H1 (cell line): ENCODE results near the gene SOX6. TPM values are rescaled to one million over a fixed set of nuclear protein-coding genes. Genes with fewer than 3 reads are reported as not detected.

Source experiments
- CTCF ChIA-PET: fragments of 300-600 bp; sonication (Branson Sonifier 250); formaldehyde crosslinking; loops from one replicate; lab custom pipeline; 2021; ENCODE audit not compliant: partially characterized antibody; lab: Charles Lee
- POLR2A ChIA-PET: fragments of 300-600 bp; sonication (Branson Sonifier 250); formaldehyde crosslinking; loops from one replicate; lab custom pipeline; 2021; ENCODE audit warnings: inconsistent platforms; ENCODE audit not compliant: partially characterized antibody; lab: Charles Lee
- DNase-seq, 2 experiments: peaks; one replicate each; pipeline versions ENCODE4 v3.0.0 to v3.0.0-alpha.2; 2010 to 2022; ENCODE audit warnings: low spot score in 2 of 2, low read depth in 1 of 2, mixed read lengths in 1 of 2
- FAIRE-seq: peaks from 2 replicates; lab custom pipeline; 2011; peaks lifted over from hg19 to GRCh38; lab: Jason Lieb, UNC
- H2AFZ ChIP-seq: 2 replicates; pipeline ENCODE4 v1.8.1; 2012; ENCODE audit warnings: low read length, inconsistent platforms
- H2AK5ac ChIP-seq: 2 replicates; pipeline ENCODE4 v1.6.1; 2013; ENCODE audit warnings: low read depth, low read length
- H2BK120ac ChIP-seq: replicated peaks from 2 replicates; pipeline ENCODE3; 2013; ENCODE audit warnings: low read depth, low read length, inconsistent platforms
- H2BK12ac ChIP-seq: 2 replicates; pipeline ENCODE4 v1.6.1; 2013; ENCODE audit warnings: low read depth, low read length
- H2BK15ac ChIP-seq: 2 replicates; pipeline ENCODE4 v1.6.1; 2013; ENCODE audit warnings: low read length
- H2BK20ac ChIP-seq: 2 replicates; pipeline ENCODE4 v1.6.1; 2013; ENCODE audit warnings: low read length
- H2BK5ac ChIP-seq: 2 replicates; pipeline ENCODE4 v1.6.1; 2013; ENCODE audit warnings: low read depth, low read length
- H3K14ac ChIP-seq: 2 replicates; pipeline ENCODE4 v1.6.1; 2013; ENCODE audit warnings: inconsistent platforms; ENCODE audit not compliant: insufficient read length
- H3K18ac ChIP-seq: 2 replicates; pipeline ENCODE4 v1.6.1; 2013; ENCODE audit warnings: low read length; ENCODE audit errors: extremely low read depth
- H3K23ac ChIP-seq: 2 replicates; pipeline ENCODE4 v1.6.1; 2013; ENCODE audit warnings: inconsistent platforms; ENCODE audit not compliant: insufficient read length
- H3K23me2 ChIP-seq: 2 replicates; pipeline ENCODE4 v1.6.1; 2013; ENCODE audit warnings: low read depth, low read length
- H3K27ac ChIP-seq: 2 replicates; pipeline ENCODE4 v1.6.1; 2011; ENCODE audit warnings: low read depth, low read length, inconsistent platforms
- H3K27me3 ChIP-seq, 4 experiments: replicated peaks in 1 of 4; 1 replicate in 1 of 4; 2 replicates in 3 of 4; pipeline versions ENCODE4 v1.6.1 to v1.8.1; 2011 to 2013; ENCODE audit warnings: low read length in 3 of 4, mild to moderate bottlenecking in 3 of 4, inconsistent platforms in 2 of 4, mixed read lengths in 2 of 4, moderate library complexity in 1 of 4; ENCODE audit not compliant: control insufficient read depth in 3 of 4, insufficient read depth in 3 of 4; ENCODE audit errors: extremely low read depth in 1 of 4
- H3K36me3 ChIP-seq, 4 experiments: 2 replicates each; pipeline versions ENCODE4 v1.6.1 to v1.8.1; 2011 to 2013; ENCODE audit warnings: mild to moderate bottlenecking in 4 of 4, low read length in 3 of 4, moderate library complexity in 2 of 4, control low read depth in 1 of 4, inconsistent platforms in 1 of 4; ENCODE audit not compliant: insufficient read depth in 4 of 4, control insufficient read depth in 2 of 4
- H3K4ac ChIP-seq: replicated peaks from 2 replicates; pipeline ENCODE3; 2013; ENCODE audit warnings: low read length, low read depth, mixed read lengths, inconsistent platforms; ENCODE audit not compliant: insufficient read length
- H3K4me1 ChIP-seq, 4 experiments: replicated peaks in 1 of 4; 1 replicate in 1 of 4; 2 replicates in 3 of 4; pipeline versions ENCODE4 v1.6.1 to v1.8.1; 2011 to 2013; ENCODE audit warnings: low read length in 3 of 4, inconsistent platforms in 2 of 4, mixed read lengths in 1 of 4; ENCODE audit not compliant: insufficient read depth in 4 of 4, control insufficient read depth in 3 of 4
- H3K4me2 ChIP-seq, 2 experiments: 2 replicates each; pipeline versions ENCODE4 v1.6.1 to v1.8.1; 2011 to 2013; ENCODE audit warnings: low read depth in 2 of 2, low read length in 2 of 2, control low read depth in 1 of 2, inconsistent platforms in 1 of 2, mild to moderate bottlenecking in 1 of 2; ENCODE audit not compliant: insufficient read depth in 1 of 2
- H3K4me3 ChIP-seq, 4 experiments: fragments of 200-600, 300-600 bp in 1 of 4; sonication (generic), shearing (Covaris generic), sonication (Bioruptor Twin) in 1 of 4; 2 replicates each; pipeline versions ENCODE4 v1.5.1 to v1.8.1; 2011 to 2016; ENCODE audit warnings: low read length in 4 of 4, low read depth in 3 of 4, control low read depth in 2 of 4, inconsistent platforms in 2 of 4, mild to moderate bottlenecking in 2 of 4, mixed read lengths in 1 of 4, moderate library complexity in 1 of 4; ENCODE audit not compliant: insufficient read depth in 2 of 4; ENCODE audit errors: extremely low read depth in 1 of 4
- H3K56ac ChIP-seq: replicated peaks from 2 replicates; pipeline ENCODE3; 2013; ENCODE audit warnings: low read depth, mild to moderate bottlenecking, mixed read lengths, low read length, inconsistent platforms; ENCODE audit not compliant: insufficient read length
- H3K79me1 ChIP-seq: 2 replicates; pipeline ENCODE4 v1.6.1; 2013; ENCODE audit warnings: low read depth, low read length, control low read depth
- H3K79me2 ChIP-seq, 2 experiments: 2 replicates each; pipeline versions ENCODE4 v1.6.1 to v1.8.1; 2012 to 2013; ENCODE audit warnings: low read length in 2 of 2, mild to moderate bottlenecking in 2 of 2, inconsistent platforms in 1 of 2; ENCODE audit not compliant: insufficient read depth in 2 of 2, control insufficient read depth in 1 of 2
- H3K9ac ChIP-seq, 4 experiments: replicated peaks in 1 of 4; 1 replicate in 1 of 4; 2 replicates in 3 of 4; pipeline versions ENCODE4 v1.6.1 to v1.8.1; 2011 to 2013; ENCODE audit warnings: low read depth in 3 of 4, low read length in 3 of 4, control low read depth in 2 of 4, mild to moderate bottlenecking in 2 of 4, moderate library complexity in 2 of 4, inconsistent platforms in 1 of 4; ENCODE audit errors: extremely low read depth in 1 of 4
- H3K9me3 ChIP-seq, 2 experiments: 2 replicates each; pipeline versions ENCODE4 v1.6.1 to v1.8.1; 2012 to 2013; ENCODE audit warnings: mild to moderate bottlenecking in 2 of 2, moderate library complexity in 2 of 2, control low read depth in 1 of 2, inconsistent platforms in 1 of 2, low read depth in 1 of 2, low read length in 1 of 2, mixed read lengths in 1 of 2; ENCODE audit not compliant: insufficient read depth in 2 of 2
- H4K20me1 ChIP-seq, 2 experiments: replicated peaks in 1 of 2; 2 replicates each; pipeline versions ENCODE3 to v1.8.1; 2011 to 2013; ENCODE audit warnings: inconsistent platforms in 2 of 2, low read length in 2 of 2, mild to moderate bottlenecking in 1 of 2; ENCODE audit not compliant: insufficient read depth in 2 of 2, control insufficient read depth in 1 of 2
- H4K5ac ChIP-seq: 2 replicates; pipeline ENCODE4 v1.6.1; 2013; ENCODE audit warnings: low read length, low read depth, mixed read lengths, inconsistent platforms; ENCODE audit not compliant: insufficient read length
- H4K8ac ChIP-seq: 2 replicates; pipeline ENCODE4 v1.8.0; 2013; ENCODE audit warnings: mild to moderate bottlenecking, moderate library complexity, low read length, inconsistent platforms; ENCODE audit not compliant: insufficient read depth; ENCODE audit errors: extremely low read depth
- H4K91ac ChIP-seq: replicated peaks from 2 replicates; pipeline ENCODE3; 2013; ENCODE audit warnings: low read length, mixed read lengths, inconsistent platforms; ENCODE audit not compliant: insufficient read length
- BRCA1 ChIP-seq: IDR thresholded peaks from 2 replicates; pipeline ENCODE4 v1.6.1; 2012; ENCODE audit warnings: low read depth, low read length, improper control_type of control experiment
- KDM5A ChIP-seq: fragments of 200-600 bp; IDR thresholded peaks from 2 replicates; pipeline ENCODE4 v1.7.1; 2012; ENCODE audit warnings: mild to moderate bottlenecking, low read length, inconsistent platforms, mixed read lengths
- NANOG ChIP-seq: IDR thresholded peaks from 2 replicates; pipeline ENCODE4 v1.6.1; 2011; ENCODE audit warnings: low read length, low read depth, mild to moderate bottlenecking, inconsistent platforms; ENCODE audit not compliant: insufficient read depth, poor library complexity, severe bottlenecking
- NRF1 ChIP-seq: IDR thresholded peaks from 2 replicates; pipeline ENCODE4 v1.6.1; 2011; ENCODE audit warnings: mild to moderate bottlenecking, low read depth, low read length, improper control_type of control experiment
- RFX5 ChIP-seq: IDR thresholded peaks from 2 replicates; pipeline ENCODE4 v1.6.1; 2011; ENCODE audit warnings: low read depth, low read length, improper control_type of control experiment, borderline replicate concordance
- RNF2 ChIP-seq: fragments of 200-900, 300-1000 bp; sonication (generic); IDR thresholded peaks from 2 replicates; pipeline ENCODE4 v1.7.1; 2016; ENCODE audit warnings: borderline replicate concordance, low read depth, mild to moderate bottlenecking, antibody characterized with exemption, low read length; ENCODE audit not compliant: poor library complexity, severe bottlenecking; ENCODE audit errors: missing control alignments
- SAP30 ChIP-seq: fragments of 300-600 bp; sonication (generic); IDR thresholded peaks from 2 replicates; pipeline ENCODE4 v1.7.1; 2012; ENCODE audit warnings: low read length, moderate library complexity, mild to moderate bottlenecking, inconsistent platforms; ENCODE audit not compliant: insufficient read depth, insufficient replicate concordance
- SIRT6 ChIP-seq: IDR thresholded peaks from one replicate; pipeline ENCODE4 v1.7.1; 2012; ENCODE audit warnings: low read length, inconsistent platforms
- SP2 ChIP-seq: IDR thresholded peaks from 2 replicates; pipeline ENCODE4 v1.6.1; 2012; ENCODE audit warnings: mild to moderate bottlenecking, low read length, inconsistent platforms
- TCF12 ChIP-seq: IDR thresholded peaks from 2 replicates; pipeline ENCODE4 v1.6.1; 2011; ENCODE audit warnings: low read depth, mild to moderate bottlenecking, low read length
- WGBS, 2 experiments: shearing (Covaris generic) in 1 of 2; methylation state at CpG; one replicate each; pipeline versions ENCODE4 v1.1.6 to v1.1.7; 2013 to 2015; ENCODE audit warnings: low lambda C conversion rate in 2 of 2, mixed read lengths in 2 of 2, inconsistent platforms in 1 of 2, low coverage in 1 of 2, missing lambda C conversion rate in 1 of 2; ENCODE audit not compliant: insufficient replicate concordance in 2 of 2, insufficient coverage in 1 of 2, insufficient read length in 1 of 2; ENCODE audit errors: extremely low coverage in 1 of 2, missing lambda C conversion rate in 1 of 2; 5-methylcytosine and 5-hydroxymethylcytosine counted together
- polyA plus RNA-seq, 7 experiments: library from polyadenylated mRNA; depleted of rRNA in 3 of 7; stranded (reverse) in 5 of 7; unstranded in 2 of 7; fragments of >200 nt in 5 of 7; fragments of 200-250 nt in 2 of 7; gene quantifications; 1 replicate in 5 of 7; 2 replicates in 1 of 7; 4 replicates in 1 of 7; pipeline versions ENCODE4 v1.2.1 to v1.2.3, GENCODE V29; 2011 to 2013; ENCODE audit warnings: missing spikeins in 2 of 7, mixed read lengths in 2 of 7
- total RNA-seq: library from RNA; stranded (reverse); fragmentation: NEBNext Ultra II Directional; extraction: Animal tissue kit (Norgen Biotek cat#: 25700); gene quantifications from 2 replicates; pipeline ENCODE4 v1.2.1, GENCODE V29; 2021
- TF ChIP-seq, protein P1 (sequence below), 3 experiments: IDR thresholded peaks; 1 replicate in 2 of 3; 2 replicates in 1 of 3; pipeline versions ENCODE4 v1.5.1 to v1.6.1; 2011; ENCODE audit warnings: low read length in 3 of 3, mild to moderate bottlenecking in 3 of 3, inconsistent platforms in 2 of 3, low read depth in 1 of 3, moderate library complexity in 1 of 3; ENCODE audit not compliant: insufficient read depth in 1 of 3; ENCODE audit errors: control extremely low read depth in 1 of 3

Gene SOX6
- total and polyA plus RNA-seq, 2 of the 8 experiments (the other 6 are each of a cell fraction or from before 2014, with no cell fraction given), result 0.09 TPM; not detected in 1

DNA sequence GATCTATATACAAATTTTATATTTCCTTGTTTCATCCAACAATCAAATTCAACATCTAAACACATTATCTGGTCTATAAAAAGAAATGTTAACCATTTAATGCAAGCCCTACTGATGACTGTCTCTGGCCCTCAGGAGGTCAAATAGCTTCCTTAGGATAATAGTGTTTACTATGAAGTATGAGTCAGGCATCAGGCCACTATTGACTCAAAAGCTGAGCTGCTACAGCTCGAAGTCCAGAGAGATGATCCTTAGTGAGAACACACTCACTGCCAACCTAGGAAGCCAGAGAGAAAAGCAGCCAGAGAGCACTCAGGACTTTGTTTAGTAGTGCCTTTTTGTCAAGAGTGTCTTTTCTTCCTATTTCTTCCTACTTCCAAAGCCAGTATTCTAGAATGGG lies 171.8 kb downstream of the SOX6 start:
- TF ChIP-seq SP2 (no peak), NANOG (no peak), RNF2 (no peak), RFX5 (no peak), TCF12 (no peak), SAP30 (no peak), SIRT6 (no peak), KDM5A (no peak), BRCA1 (no peak), NRF1 (no peak)
- TF ChIP-seq, protein P1, sequence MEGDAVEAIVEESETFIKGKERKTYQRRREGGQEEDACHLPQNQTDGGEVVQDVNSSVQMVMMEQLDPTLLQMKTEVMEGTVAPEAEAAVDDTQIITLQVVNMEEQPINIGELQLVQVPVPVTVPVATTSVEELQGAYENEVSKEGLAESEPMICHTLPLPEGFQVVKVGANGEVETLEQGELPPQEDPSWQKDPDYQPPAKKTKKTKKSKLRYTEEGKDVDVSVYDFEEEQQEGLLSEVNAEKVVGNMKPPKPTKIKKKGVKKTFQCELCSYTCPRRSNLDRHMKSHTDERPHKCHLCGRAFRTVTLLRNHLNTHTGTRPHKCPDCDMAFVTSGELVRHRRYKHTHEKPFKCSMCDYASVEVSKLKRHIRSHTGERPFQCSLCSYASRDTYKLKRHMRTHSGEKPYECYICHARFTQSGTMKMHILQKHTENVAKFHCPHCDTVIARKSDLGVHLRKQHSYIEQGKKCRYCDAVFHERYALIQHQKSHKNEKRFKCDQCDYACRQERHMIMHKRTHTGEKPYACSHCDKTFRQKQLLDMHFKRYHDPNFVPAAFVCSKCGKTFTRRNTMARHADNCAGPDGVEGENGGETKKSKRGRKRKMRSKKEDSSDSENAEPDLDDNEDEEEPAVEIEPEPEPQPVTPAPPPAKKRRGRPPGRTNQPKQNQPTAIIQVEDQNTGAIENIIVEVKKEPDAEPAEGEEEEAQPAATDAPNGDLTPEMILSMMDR (IDR thresholded peaks at IDR 0.05; ENCODE audit: control extremely low read depth in 1 of 3, insufficient read depth in 1 of 3, low read depth in 1 of 3, low read length in 3 of 3), result no peak
- TF ChIP-seq, all 59 proteins: peak for 0
- no peak overlapping the region for H3K27ac ChIP-seq
- CTCF ChIA-PET, result interaction anchor here (1.0 kb wide), 1 partner anchor 34 kb away, joined by 3 read pairs; no protein-coding TSS in a partner anchor

More for the DNA sequence above, 171.8 kb downstream of the SOX6 start:
- no peaks in the 10 kb centered on the region for H3K36me3 ChIP-seq
- FAIRE-seq (no peak), DNase-seq (no peak)
- H3K9ac ChIP-seq, result no peak overlapping the region
- H3K4me1 ChIP-seq, result peaks cover 0 to 3% (median 1%) of the 10 kb centered on the region in 4 experiments; a peak in 3 of 7 replicates
- H2AK5ac ChIP-seq, result no peak overlapping the region
- H3K18ac ChIP-seq, result no peak overlapping the region
- no peak overlapping the region for H3K4me2 ChIP-seq
- no peak overlapping the region for H3K23ac ChIP-seq
- H3K4ac ChIP-seq, result no peak overlapping the region
- no peaks in the 10 kb centered on the region for H3K9me3 ChIP-seq
- no peaks in the 10 kb centered on the region for H3K79me2 ChIP-seq
- no peak overlapping the region for H2BK5ac ChIP-seq
- H2BK12ac ChIP-seq, result no peak overlapping the region
- H2AFZ ChIP-seq, result no peak overlapping the region
- H4K91ac ChIP-seq, result no peak overlapping the region
- no peak overlapping the region for H3K4me3 ChIP-seq
- 59% methylated on average over 1 of the region's 1 CpG; no CpG with 5 or more reads in 1 of the 2 experiments for WGBS, 2 experiments
- no peak overlapping the region for H2BK15ac ChIP-seq
- no peaks in the 10 kb centered on the region for H3K27me3 ChIP-seq
- no peaks in the 10 kb centered on the region for H3K79me1 ChIP-seq
- H2BK120ac ChIP-seq, result no peak overlapping the region
- no peak overlapping the region for H2BK20ac ChIP-seq
- POLR2A ChIA-PET, result no interaction called here
- H3K56ac ChIP-seq, result no peak overlapping the region
- H3K14ac ChIP-seq, result no peak overlapping the region
- H4K5ac ChIP-seq, result no peak overlapping the region
- H4K20me1 ChIP-seq, result no peaks in the 10 kb centered on the region
- no peak overlapping the region for H4K8ac ChIP-seq
- no peaks in the 10 kb centered on the region for H3K23me2 ChIP-seq
